Measurements from ENCODE around the gene CHID1. TPM values are rescaled to one million over a fixed set of nuclear protein-coding genes. Genes with fewer than 3 reads are reported as not detected.
A peak's percentile ranks its signal among the peaks of the same experiment; 100 is the strongest.

The CHID1 gene
- total RNA-seq, 1 donor from 2014 or later: 56.6 TPM

- Histone ChIP-seq H3K4me1 (no peaks in the 10 kb centered on the region), H3F3A (ENCODE audit: low read depth) (peaks cover 31% of the 10 kb centered on the region), H3K79me2 (ENCODE audit: low read depth) (peaks cover 9% of the 10 kb centered on the region), H3K4me3 (peak within 1 kb of the TSS; percentile 92), H2AFZ (replicated peaks) (no peak within 1 kb of the TSS), H3K4me2 (peak within 1 kb of the TSS; percentile 94), H3K9ac (peak within 1 kb of the TSS; percentile 51), H3K36me3 (no peaks in the 10 kb centered on the region), H4K20me1 (ENCODE audit: low read depth) (peaks cover 34% of the 10 kb centered on the region), H3K27ac (no peak within 1 kb of the TSS), H3K27me3 (no peaks in the 10 kb centered on the region), H3K9me3 (ENCODE audit: low read depth) (no peaks in the 10 kb centered on the region)
- peak within 1 kb of the TSS; percentile 85 for H3K27ac Mint-ChIP-seq
- DNase-seq (ENCODE audit: low spot score): no peak
- H3K4me3 Mint-ChIP-seq: peak within 1 kb of the TSS; percentile 81
- peaks cover 8% of the 10 kb centered on the region for H3K4me1 Mint-ChIP-seq
- no peak for TF ChIP-seq EZH2 (IDR thresholded peaks at IDR 0.05)
- TF ChIP-seq CTCF (IDR thresholded peaks at IDR 0.05): no peak
- TF ChIP-seq EZH2phosphoT487 (IDR thresholded peaks at IDR 0.05): no peak
- H3K9me3 Mint-ChIP-seq: no peaks in the 10 kb centered on the region
- peaks cover 5% of the 10 kb centered on the region for H3K36me3 Mint-ChIP-seq
- peaks cover 9% of the 10 kb centered on the region for H3K27me3 Mint-ChIP-seq (ENCODE audit: insufficient read depth, low read depth)
Observed at GRCh38 chr11:818396-819128, 92.0 kb downstream of the CHID1 start, which contains the start of gene PNPLA2. Gene PNPLA2, plus strand, starts transcription at chr11:818914. Its CDS starts 805 bp downstream, at chr11:819719.

Small RNAs within 50 kb of the gene (small RNA-seq; reads per million reads assigned to genes)
- gene RNU6-1025P: not detected

Other genes with a start within 250 kb of the CHID1 start
- 38.4 and 66.4 TPM in 2 replicates for gene DEAF1, start 215.6 kb downstream of the CHID1 start, total RNA-seq (ENCODE audit: low replicate concordance)
- gene TMEM80, start 215.0 kb downstream of the CHID1 start, total RNA-seq (ENCODE audit: low replicate concordance): 38.7 and 42.7 TPM in 2 replicates
- 3.3 and 11.0 TPM in 2 replicates for gene EPS8L2, start 204.6 kb downstream of the CHID1 start, total RNA-seq (ENCODE audit: low replicate concordance)
- gene TALDO1, start 163.3 kb downstream of the CHID1 start, total RNA-seq (ENCODE audit: low replicate concordance): 101 and 114 TPM in 2 replicates
- 24.1 and 52.9 TPM in 2 replicates for gene GATD1, start 133.3 kb downstream of the CHID1 start, total RNA-seq (ENCODE audit: low replicate concordance)
- gene CEND1, start 120.7 kb downstream of the CHID1 start, total RNA-seq (ENCODE audit: low replicate concordance): 0.94 and 1.9 TPM in 2 replicates
- 11.0 and 38.4 TPM in 2 replicates for gene SLC25A22, start 112.5 kb downstream of the CHID1 start, total RNA-seq (ENCODE audit: low replicate concordance)
- gene PIDD1, start 105.6 kb downstream of the CHID1 start, total RNA-seq (ENCODE audit: low replicate concordance): 4.8 and 34.6 TPM in 2 replicates
- 418 and 629 TPM in 2 replicates for gene RPLP2, start 100.8 kb downstream of the CHID1 start, total RNA-seq (ENCODE audit: low replicate concordance)
- 2.6 and 20.9 TPM in 2 replicates for gene PNPLA2, start 91.9 kb downstream of the CHID1 start, total RNA-seq (ENCODE audit: low replicate concordance)
- gene CRACR2B, start 82.9 kb downstream of the CHID1 start, total RNA-seq (ENCODE audit: low replicate concordance): 3.9 and 11.6 TPM in 2 replicates
- gene CD151, start 77.9 kb downstream of the CHID1 start, total RNA-seq (ENCODE audit: low replicate concordance): 37.4 and 82.2 TPM in 2 replicates
- gene POLR2L, start 68.3 kb downstream of the CHID1 start, total RNA-seq (ENCODE audit: low replicate concordance): 12.9 and 27.5 TPM in 2 replicates
- 19.6 and 58.2 TPM in 2 replicates for gene TSPAN4, start 68.0 kb downstream of the CHID1 start, total RNA-seq (ENCODE audit: low replicate concordance)
- 50.4 and 67.5 TPM in 2 replicates for gene AP2A2, start 15.1 kb upstream of the CHID1 start, total RNA-seq (ENCODE audit: low replicate concordance)
- not detected in 2 replicates for gene MUC6, start 125.9 kb upstream of the CHID1 start, total RNA-seq (ENCODE audit: low replicate concordance)
- gene MUC2, start 164.1 kb upstream of the CHID1 start, total RNA-seq (ENCODE audit: low replicate concordance): not detected in 2 replicates
- gene MUC5AC, start 247.1 kb upstream of the CHID1 start, total RNA-seq (ENCODE audit: low replicate concordance): not detected in 2 replicates